Activated T-cell treated with anti-CD3 and anti-CD28 coated beads for 1 hour (primary cell): ENCODE data around the gene CACNA1E.

ENCODE experiments used
- DNase-seq: peaks from one replicate; pipeline ENCODE4 v3.0.0-alpha.2; 2020; ENCODE audit warnings: low read depth

CACNA1E gene

DNA sequence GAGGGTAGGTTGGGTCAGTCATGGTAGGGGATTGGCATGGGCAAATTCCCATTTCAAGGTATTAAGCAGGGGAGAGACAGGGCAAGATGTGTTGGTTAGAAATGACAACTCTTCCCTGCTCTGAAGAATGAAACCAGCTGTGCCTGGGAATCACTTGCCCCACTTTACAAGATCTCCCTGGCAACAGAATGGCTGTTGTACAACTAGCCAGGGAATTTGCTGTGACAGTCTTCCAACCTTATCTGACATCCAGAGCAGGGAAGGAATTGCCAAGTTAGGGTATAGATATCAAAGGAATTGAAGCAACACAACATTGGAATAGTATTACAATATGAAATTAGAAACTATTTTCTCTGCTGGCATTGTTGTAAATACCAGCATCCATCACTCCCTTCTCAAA, 154.7 kb downstream of the CACNA1E start:
- DNase-seq: no peak

DNA sequence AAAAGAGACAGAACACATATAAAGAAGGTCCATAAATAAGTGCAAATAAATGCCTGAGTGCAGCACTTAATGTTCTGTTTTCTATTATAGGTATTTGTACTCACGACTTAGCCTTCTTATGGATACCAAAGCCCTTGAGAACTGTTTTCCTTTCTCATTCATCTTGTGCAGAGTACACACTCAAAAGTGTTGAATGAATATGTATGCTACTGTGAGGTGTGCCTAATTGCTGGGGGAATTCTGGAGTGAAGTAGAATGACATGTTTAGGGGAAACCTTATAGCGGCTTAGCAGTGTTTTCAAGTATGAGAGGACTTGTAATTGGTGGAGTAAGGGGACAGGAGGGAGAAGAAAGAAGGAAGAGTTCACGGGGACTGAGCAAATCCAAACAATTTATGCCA, 157.6 kb downstream of the CACNA1E start:
- no peak for DNase-seq

- no peak for DNase-seq
These were observed 160.3 kb downstream of the CACNA1E start for GRCh38 chr1:181643631-181644030.

DNA sequence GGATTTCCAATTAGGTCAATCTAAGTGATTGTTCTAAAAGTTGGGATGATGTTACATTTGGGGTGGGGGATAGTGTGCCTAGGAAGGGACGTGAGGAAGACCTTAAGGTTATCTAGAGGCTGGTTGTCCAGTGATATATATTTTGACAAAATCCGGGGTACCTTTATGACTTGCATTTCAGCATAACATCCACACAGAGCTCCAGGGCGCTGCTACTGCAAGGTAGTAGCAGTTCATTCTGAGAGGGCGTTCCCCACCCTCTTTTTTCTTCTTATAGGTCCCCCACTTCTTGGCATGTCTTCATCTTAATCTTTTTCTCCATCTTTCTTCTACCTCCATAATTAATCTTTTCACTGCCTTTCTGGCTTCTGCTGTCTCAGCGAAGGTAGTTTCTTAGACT, 161.9 kb downstream of the CACNA1E start:
- DNase-seq: no peak

GRCh38 chr1:181646710-181647109, 163.4 kb downstream of the CACNA1E start:
- no peak for DNase-seq

- no peak for DNase-seq
These were observed 164.2 kb downstream of the CACNA1E start for GRCh38 chr1:181647314-181648035.

DNA sequence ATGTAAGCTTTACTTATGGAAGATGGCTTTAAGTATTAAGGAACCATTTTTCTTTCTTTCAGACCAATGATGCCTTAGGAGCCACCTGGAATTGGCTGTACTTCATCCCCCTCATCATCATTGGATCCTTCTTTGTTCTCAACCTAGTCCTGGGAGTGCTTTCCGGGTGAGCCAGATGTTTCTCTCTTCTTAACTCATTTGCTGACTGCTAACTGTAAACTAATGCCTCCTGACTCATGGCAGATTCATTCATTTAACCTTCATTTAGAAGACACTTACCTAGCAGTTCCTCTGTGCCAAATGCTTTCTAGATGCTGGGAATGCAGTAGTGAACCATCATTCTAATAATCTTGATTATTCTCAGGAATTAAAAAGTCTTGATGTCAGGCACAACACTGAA, 168.0 kb downstream of the CACNA1E start:
- DNase-seq: no peak

DNA sequence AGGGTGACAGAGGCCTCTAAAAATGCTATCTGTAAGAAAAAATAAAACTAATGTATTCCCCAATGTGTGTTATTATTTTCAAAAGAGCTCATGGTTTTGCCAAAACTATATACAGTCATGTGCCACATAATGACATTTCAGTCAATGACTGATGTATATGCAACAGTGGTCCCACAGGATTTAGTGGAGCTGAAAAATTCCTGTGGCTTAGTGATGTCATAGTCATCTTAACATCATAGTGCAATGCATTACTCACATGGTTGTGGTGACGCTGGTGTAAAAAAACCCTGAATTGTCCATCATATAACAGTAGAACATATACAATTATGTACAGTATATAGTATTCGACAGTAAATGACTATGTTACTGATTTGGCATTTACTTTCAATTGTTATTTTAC, 172.4 kb downstream of the CACNA1E start:
- no peak for DNase-seq

DNA sequence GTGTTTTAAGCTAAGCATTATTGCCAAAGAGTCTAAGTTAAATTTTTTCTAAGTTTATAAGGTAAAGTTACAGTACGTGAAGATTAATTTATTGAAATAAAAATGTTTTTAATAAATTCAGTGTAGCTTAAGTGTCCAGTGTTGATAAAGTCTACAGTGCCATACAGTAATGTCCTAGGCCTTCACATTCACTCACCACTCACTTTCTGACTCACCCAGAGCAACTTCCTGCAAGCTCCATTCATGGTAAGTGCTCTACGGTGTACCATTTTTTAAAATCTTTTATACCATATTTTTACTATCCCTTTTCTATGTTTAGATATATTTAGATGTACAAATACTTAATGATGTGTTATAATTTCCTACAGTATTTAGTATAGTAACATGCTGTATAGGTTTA, 173.2 kb downstream of the CACNA1E start:
- no peak for DNase-seq

GRCh38 chr1:181658581-181658980, 175.3 kb downstream of the CACNA1E start:
- no peak for DNase-seq

GRCh38 chr1:181659321-181659957, 176.1 kb downstream of the CACNA1E start:
- no peak for DNase-seq

GRCh38 chr1:181660621-181661020, 177.3 kb downstream of the CACNA1E start:
- no peak for DNase-seq

- no peak for DNase-seq
These were observed 178.3 kb downstream of the CACNA1E start for GRCh38 chr1:181661569-181661968.

DNA sequence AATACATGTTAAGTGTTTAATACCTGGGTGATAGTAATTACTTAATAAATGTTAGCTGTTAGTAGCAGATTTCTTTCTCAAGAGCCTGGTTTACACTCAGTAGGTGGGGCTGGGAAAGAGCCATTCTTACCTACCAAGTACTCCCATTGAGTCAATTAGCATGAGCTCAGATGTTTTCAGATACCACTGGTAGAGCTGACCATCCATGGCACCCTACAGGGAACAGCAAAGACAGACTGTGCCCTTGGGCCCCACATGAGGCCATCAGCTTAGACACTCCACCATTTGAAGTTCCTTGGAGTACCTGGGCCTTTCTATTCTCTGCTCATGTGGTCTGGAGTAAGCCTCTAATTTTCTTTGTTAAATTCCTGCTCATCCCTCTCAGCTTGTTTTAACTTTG, 179.3 kb downstream of the CACNA1E start:
- no peak for DNase-seq

DNA sequence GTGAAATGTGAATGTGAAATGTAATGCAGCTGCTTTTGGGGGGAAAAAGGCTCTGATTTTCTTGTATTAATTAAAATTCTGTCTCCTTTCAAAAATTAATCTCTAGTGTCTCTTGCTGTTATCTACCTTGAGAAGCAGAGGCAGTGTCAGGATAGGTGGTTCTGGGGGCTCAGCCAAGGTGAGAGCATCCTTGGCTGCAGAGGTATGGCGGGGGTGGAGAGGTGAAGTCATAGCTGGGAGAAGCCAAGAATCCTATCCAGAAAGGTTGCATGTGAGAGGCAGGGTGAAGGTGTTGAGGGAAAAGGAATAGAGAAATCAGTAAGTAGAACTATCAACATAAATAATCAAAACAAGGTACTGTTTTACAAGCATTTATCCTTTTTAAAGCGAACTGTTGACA, 181.2 kb downstream of the CACNA1E start:
- no peak for DNase-seq

DNA sequence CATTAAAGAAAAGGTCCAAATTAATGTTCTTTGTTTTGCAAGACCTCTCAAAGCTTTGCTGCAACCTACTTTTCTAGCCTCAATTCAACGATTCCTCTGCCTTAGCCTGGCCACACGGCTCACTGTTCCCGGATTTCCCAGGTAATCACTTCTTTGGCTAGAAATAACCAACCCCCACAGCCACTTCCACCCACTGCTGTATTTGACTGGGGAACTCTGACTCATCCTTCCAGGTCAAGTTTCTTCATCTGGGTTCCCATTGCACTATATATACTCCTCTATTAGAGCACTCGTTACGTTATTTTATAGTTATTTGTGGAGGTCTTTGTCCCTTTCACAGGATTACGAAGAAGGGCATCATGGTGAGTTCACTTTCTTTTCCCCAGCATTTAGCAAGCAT, 185.9 kb downstream of the CACNA1E start:
- DNase-seq: no peak

DNA sequence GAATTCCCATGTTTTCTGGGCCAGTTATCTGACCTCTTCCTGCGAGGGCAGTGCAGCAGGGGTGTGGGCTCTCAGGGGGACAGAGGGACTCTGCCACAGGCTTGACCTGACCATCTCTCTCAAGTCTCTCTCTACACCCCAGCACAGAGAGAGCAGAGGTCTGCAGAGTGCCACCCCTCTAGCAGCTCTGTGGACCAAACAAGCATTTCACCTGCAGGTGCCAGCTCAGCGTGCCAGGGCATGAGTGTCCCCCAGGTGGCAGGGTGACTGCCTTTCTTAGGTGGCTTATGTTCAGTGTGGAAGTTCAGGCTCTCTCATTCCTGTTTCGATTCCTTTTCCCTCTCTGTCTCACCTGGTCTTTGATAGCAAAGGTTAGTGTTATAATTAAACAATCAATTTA, 191.3 kb downstream of the CACNA1E start:
- DNase-seq: no peak

DNA sequence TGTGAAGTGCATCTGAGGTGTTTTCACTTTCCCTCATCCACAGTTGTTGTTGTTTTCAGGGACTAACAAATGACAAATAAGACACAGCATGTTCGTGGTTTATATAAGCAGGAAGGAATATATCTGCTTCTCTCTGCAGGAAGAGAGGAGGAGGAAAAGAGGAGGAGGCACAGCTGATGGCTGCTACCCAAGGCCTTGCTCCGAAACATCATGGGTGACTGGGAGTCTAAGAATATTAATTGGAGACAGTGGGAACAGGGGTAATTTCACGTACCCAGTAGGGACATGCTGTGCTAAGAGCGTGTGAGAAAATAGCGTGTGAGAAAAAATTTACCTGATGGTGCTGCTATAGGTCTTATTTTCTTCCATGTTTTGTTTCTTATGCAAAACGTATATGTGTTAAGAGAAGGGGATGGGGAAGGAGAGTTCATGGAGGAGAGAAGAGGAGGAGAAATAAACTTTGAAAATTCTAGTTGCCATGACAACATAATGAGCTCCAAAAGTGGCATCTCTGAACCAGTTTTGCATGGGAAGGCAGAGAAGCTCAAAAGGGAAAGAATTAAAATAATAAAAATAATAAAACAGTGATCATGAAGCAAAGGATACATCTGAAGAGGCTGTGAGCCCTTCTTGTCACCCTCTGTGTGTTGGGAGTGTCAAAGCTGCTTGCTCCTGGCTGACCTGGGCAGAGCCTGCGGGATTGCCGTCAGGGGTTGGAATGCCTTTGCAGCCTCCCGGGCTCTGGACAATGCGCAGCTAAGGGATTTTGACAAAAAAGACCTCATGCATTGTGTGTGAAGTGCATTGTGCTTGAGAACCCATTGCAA, 192.0 kb downstream of the CACNA1E start:
- DNase-seq: no peak

DNA sequence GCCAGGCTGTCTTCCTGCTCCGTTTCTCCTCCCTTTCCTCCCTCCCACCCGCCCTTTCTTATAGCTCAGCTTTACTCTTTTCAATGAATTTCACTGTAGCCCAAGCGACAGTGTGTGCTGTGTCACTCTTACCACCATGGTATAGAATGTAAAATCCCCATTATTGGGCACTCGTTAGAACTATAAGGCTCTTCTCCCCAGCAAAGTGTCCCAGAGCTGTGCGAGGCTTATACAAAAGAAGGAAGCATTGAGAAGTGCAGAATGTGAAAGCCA, 192.5 kb downstream of the CACNA1E start:
- DNase-seq: no peak

DNA sequence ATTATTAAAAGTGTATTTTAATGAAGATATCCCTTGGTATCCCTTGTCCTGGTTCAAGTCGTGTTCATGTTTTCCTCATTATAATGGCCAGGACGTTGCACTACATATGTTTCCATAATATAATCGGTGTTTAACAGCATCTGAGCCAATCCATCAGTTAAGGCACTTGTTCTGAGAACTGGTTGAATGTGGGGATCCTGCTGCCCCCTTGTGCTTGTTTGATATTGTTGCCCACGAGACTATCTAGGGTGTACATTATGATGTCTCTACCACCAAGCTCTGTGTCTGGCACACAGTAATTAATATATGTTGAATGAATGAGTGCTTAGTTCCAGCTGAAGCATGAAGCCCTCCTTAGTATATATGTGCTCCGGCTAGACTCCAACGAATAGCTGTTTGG, 193.0 kb downstream of the CACNA1E start:
- DNase-seq: no peak

DNA sequence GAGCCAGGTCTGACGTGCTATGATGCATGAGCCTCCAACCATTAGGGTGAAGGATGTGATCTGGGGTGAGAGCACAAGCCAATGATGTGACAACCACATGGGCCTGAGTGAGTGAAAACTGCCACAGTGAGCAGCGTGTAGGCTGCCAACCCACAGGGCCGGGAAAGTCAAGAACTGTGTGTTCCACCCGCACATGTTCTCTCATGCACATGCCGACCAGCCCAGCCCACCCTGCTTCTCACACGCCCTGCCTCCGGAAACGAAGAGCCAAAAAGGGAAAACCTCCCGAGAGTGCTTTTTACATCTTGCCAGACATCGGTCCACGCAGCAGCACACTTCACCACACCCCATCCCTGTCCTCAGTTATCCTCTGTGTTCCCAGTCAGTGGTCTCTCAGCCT, 197.0 kb downstream of the CACNA1E start:
- no peak for DNase-seq

- no peak for DNase-seq
These were observed 197.6 kb downstream of the CACNA1E start for GRCh38 chr1:181680871-181681270.

GRCh38 chr1:181685211-181685610, 201.9 kb downstream of the CACNA1E start:
- no peak for DNase-seq
